KOPT-K1 (cell line): ENCODE data around the gene CDH10.

Experiments used
- H3K27ac ChIP-seq: fragments of 200-600 bp; sonication (generic); 2 replicates; pipeline ENCODE4 v1.5.1; 2016; ENCODE audit warnings: antibody characterized with exemption, mild to moderate bottlenecking, low read depth, low read length; ENCODE audit not compliant: poor library complexity, severe bottlenecking
- H3K36me3 ChIP-seq: fragments of 200-600 bp; sonication (generic); 2 replicates; pipeline ENCODE4 v1.5.1; 2017; ENCODE audit warnings: antibody characterized with exemption, mild to moderate bottlenecking, low read length, moderate library complexity; ENCODE audit not compliant: insufficient read depth
- H3K9me3 ChIP-seq: fragments of 200-600 bp; sonication (generic); 2 replicates; pipeline ENCODE4 v1.5.1; 2017; ENCODE audit warnings: antibody characterized with exemption, low read length, mild to moderate bottlenecking; ENCODE audit not compliant: insufficient read depth, poor library complexity, severe bottlenecking

The CDH10 gene

GRCh38 chr5:24547132-24547531, 97.6 kb downstream of the CDH10 start:
- no peaks in the 10 kb centered on the region for H3K36me3 ChIP-seq
- H3K27ac ChIP-seq = no peak overlapping the region
- no peaks in the 10 kb centered on the region for H3K9me3 ChIP-seq

GRCh38 chr5:24539613-24540012, 105.2 kb downstream of the CDH10 start:
- H3K36me3 ChIP-seq = no peaks in the 10 kb centered on the region
- H3K9me3 ChIP-seq = no peaks in the 10 kb centered on the region
- H3K27ac ChIP-seq = no peak overlapping the region

DNA sequence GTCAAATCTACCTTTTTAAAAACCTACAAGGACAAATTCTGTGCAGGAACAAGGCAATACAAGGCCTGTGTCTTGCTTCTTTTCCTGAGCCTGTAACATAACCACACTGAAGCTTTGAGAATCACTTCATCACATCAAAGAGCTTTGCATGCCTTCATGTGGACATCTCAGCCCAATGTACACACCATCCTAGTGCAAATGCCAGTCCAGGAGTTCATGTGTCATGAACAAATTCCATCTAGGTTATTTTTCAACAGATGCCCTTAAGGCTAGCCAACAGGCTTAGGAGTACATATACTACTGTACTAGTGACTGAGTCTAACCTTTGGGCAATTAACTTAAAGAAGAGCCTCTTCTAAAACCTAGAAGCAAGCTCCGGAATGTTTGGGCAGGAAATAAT, 106.4 kb downstream of the CDH10 start:
- no peak overlapping the region for H3K27ac ChIP-seq
- H3K9me3 ChIP-seq = no peaks in the 10 kb centered on the region
- no peaks in the 10 kb centered on the region for H3K36me3 ChIP-seq

DNA sequence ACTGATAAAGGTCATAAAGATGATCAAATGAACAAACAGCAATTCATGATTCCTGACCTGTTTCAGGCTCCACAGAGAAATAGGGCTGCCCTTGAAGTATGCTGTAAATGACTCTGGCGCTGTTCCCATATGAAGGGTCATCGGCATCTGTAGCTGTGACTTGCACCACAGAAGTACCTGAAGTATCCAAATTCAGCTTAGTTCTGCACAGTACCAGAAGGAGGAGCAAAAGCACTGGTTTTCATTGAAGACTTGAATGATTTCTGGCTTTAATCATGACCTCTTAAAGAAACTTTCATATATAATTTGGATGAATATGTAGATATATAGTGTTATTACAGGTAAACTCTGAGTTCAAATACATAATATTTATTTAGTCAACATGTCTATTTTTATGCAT, 109.1 kb downstream of the CDH10 start:
- H3K27ac ChIP-seq = no peak overlapping the region
- no peaks in the 10 kb centered on the region for H3K36me3 ChIP-seq
- H3K9me3 ChIP-seq = no peaks in the 10 kb centered on the region

GRCh38 chr5:24530906-24531305, 113.9 kb downstream of the CDH10 start:
- Histone ChIP-seq H3K9me3 (no peaks in the 10 kb centered on the region), H3K36me3 (no peaks in the 10 kb centered on the region), H3K27ac (no peak overlapping the region)

- H3K9me3 ChIP-seq = no peaks in the 10 kb centered on the region
- H3K36me3 ChIP-seq = no peaks in the 10 kb centered on the region
- no peak overlapping the region for H3K27ac ChIP-seq
These were observed 119.4 kb downstream of the CDH10 start for GRCh38 chr5:24525414-24525813.

DNA sequence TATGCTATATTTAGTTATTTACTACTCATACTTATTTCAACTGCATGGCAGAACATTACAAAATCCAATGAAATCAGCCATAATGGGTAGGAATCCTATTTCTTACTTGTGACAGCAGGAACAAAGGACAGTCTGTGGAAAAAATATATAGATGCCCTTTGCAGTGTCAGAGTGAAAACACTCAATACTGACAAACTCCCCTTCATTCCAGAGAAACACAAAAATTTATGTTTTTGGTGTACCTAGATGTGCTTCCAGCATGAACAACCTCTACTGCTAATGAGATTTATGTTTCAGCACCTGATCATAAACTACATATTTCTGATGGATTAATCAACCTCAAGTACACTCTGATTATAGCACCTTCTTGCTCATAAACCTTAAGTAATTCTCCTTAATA, 132.4 kb downstream of the CDH10 start:
- H3K36me3 ChIP-seq = no peaks in the 10 kb centered on the region
- H3K27ac ChIP-seq = no peak overlapping the region
- no peaks in the 10 kb centered on the region for H3K9me3 ChIP-seq

DNA sequence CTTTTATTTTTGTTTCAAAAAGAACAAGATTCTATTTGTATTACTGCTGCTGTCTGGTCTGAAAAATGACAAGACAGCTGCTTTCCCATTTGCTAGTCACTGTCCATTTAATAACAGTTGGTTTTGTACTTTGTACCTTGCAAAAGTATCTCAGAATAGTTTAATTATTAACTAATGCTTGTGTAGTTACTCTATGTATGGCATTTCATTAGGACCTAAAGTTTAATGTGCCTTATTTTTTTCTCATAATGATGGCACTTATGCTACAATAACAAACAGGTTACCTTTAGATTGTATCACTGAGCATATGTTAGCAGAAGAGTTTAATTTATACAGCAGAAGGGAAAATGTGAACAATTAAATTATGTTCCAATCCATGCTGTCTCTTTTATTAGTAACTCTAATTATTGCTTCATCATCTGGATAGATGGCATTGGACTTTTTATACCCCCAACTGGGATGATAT, 134.2 kb downstream of the CDH10 start:
- Histone ChIP-seq H3K27ac (no peak overlapping the region), H3K9me3 (no peaks in the 10 kb centered on the region), H3K36me3 (no peaks in the 10 kb centered on the region)

DNA sequence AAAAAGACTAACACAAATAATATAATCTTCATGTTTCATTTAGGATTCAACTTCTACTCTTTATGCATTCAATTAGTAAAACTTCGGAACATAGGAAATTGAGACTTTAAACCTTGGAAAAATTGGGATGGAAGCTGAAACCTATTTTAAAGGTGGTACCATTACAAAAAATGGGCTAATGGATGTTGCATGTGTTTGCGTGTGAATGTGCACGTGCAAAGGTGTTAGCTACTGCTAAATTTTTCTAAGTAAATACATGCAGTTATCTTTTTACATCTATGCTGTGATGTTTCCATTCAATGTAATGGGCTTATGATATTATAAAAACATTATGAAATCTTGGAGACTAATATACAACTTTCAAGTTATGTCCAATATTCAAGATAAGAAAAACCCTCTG, 134.8 kb downstream of the CDH10 start:
- Histone ChIP-seq H3K27ac (no peak overlapping the region), H3K36me3 (no peaks in the 10 kb centered on the region), H3K9me3 (no peaks in the 10 kb centered on the region)

GRCh38 chr5:24505258-24505657, 139.5 kb downstream of the CDH10 start:
- Histone ChIP-seq H3K36me3 (no peaks in the 10 kb centered on the region), H3K9me3 (no peaks in the 10 kb centered on the region), H3K27ac (no peak overlapping the region)

DNA sequence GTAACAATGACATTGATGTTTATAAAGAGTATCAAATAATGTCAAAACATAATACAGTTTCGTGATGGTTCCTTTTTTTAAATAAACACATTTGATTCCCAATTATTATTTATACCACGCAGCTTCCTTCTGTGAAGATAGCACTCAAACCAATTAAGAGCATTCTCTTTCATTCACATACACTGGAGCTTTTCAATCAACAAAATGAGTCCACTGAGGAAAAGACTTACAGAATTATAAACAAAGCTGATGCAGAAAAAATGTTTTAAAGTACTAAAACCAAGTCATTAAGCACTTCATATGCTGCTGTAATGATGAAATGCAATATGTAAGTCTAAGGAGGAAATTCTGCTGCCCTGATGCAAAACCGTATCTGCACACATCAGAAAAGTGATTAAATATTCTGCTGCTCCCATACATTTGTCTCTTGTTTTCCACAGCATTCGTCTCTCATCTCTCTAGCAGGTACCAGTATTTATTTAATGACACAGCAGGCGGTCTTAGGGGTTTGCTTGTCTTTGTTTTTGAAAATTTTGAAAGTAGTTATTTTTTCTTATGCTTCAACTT, 147.1 kb downstream of the CDH10 start:
- no peaks in the 10 kb centered on the region for H3K36me3 ChIP-seq
- no peaks in the 10 kb centered on the region for H3K9me3 ChIP-seq
- no peak overlapping the region for H3K27ac ChIP-seq

DNA sequence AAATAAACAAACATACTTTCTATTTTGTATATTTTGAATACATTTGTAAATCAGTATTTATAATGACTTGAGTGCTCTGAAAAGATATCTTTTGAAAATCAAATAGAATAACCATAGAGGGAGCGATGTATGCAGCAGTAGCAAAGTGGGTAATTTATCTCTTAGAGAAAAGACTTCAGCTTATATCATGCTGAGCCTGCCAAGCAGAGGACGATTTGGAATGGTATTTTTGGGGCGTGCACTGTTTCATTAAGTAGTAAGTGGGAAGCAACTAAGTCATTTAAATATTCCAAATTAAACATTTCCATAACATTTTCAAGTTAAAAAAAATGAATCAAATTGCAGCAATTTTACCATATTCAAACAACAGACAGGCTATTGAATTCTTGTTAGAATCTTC, 147.6 kb downstream of the CDH10 start:
- Histone ChIP-seq H3K36me3 (no peaks in the 10 kb centered on the region), H3K27ac (no peak overlapping the region), H3K9me3 (no peaks in the 10 kb centered on the region)

GRCh38 chr5:24496268-24496667, 148.5 kb downstream of the CDH10 start:
- H3K36me3 ChIP-seq = no peaks in the 10 kb centered on the region
- H3K9me3 ChIP-seq = no peaks in the 10 kb centered on the region
- H3K27ac ChIP-seq = no peak overlapping the region

GRCh38 chr5:24492229-24492628, 152.5 kb downstream of the CDH10 start:
- Histone ChIP-seq H3K36me3 (no peaks in the 10 kb centered on the region), H3K9me3 (no peaks in the 10 kb centered on the region), H3K27ac (no peak overlapping the region)

GRCh38 chr5:24491490-24491889, 153.3 kb downstream of the CDH10 start:
- Histone ChIP-seq H3K9me3 (no peaks in the 10 kb centered on the region), H3K36me3 (no peaks in the 10 kb centered on the region), H3K27ac (no peak overlapping the region)

DNA sequence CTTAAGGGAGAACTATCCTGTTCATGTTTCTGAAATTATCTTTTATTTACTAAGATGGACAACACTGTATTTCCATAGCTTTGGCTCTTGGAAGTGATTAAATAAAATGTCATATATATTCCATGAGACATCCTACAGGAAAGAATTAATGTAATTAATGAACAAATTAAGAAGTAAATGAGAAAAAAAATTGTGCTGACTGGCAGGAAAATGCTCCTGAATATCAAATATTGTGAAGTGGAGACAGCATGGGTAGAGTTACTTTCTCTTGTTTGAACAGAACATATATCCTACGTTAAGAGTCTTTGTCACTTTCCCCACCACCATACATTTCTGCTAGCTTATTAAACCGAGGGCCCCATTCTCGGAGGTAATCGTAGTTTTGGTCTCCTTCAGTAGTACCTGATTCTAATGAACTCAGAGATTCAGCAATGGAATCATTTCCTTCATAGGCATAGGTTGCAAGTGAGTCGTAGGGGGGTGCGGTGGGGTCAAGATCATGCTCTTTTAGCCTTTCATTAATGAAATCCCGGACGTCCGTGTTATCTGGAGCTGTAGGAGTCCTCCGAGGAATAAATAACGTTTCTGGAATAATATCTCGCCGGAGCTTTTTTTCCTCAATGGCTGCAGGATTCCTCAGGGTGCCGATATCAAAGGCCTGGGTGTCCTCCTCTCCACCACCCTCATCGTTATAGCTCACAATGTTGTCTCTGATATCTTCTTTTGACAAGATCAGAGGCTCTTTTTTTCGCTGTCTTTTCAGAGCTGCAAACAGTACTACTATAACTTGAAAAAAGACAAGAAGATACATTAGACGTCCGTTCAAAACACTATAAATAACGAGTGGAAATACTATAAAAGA, 157.2 kb downstream of the CDH10 start:
- Histone ChIP-seq H3K9me3 (no peaks in the 10 kb centered on the region), H3K36me3 (no peaks in the 10 kb centered on the region), H3K27ac (no peak overlapping the region)
